22Rv1 (cell line): ENCODE measurements around the gene CALHM2.

ENCODE experiments used
- H3K27ac ChIP-seq: fragments of 450-650 bp; 2 replicates; pipeline ENCODE4 v1.5.1; 2017
- ZFX ChIP-seq: fragments of 450-650 bp; IDR thresholded peaks from 2 replicates; pipeline ENCODE4 v1.6.1; 2017; ENCODE audit warnings: antibody characterized with exemption, borderline replicate concordance
- TF ChIP-seq, protein P1 (sequence below): fragments of 450-650 bp; IDR thresholded peaks from 2 replicates; pipeline ENCODE4 v1.5.1; 2017; ENCODE audit warnings: mild to moderate bottlenecking

Gene CALHM2

DNA sequence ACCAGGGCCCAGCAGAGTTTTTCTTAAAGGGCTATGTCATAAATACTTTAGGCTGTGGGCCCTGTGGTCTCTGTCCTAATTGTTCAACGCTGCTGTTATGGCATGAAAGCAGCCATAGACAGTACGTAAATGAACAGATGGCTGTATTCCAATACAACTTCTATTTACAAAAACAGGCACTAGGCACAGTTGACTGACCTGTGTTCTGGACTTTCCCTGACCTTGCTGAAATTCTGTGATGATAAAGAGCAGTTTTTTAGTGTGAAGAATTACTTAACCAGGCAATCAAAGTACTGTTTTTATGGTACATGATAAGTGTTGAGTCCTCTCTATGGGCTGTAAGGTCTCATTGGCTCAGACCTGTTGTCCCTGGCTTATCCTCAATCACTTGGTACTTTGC is 38.6 kb downstream of the CALHM2 start:
- TF ChIP-seq ZFX, result no peak
- TF ChIP-seq, protein P1, sequence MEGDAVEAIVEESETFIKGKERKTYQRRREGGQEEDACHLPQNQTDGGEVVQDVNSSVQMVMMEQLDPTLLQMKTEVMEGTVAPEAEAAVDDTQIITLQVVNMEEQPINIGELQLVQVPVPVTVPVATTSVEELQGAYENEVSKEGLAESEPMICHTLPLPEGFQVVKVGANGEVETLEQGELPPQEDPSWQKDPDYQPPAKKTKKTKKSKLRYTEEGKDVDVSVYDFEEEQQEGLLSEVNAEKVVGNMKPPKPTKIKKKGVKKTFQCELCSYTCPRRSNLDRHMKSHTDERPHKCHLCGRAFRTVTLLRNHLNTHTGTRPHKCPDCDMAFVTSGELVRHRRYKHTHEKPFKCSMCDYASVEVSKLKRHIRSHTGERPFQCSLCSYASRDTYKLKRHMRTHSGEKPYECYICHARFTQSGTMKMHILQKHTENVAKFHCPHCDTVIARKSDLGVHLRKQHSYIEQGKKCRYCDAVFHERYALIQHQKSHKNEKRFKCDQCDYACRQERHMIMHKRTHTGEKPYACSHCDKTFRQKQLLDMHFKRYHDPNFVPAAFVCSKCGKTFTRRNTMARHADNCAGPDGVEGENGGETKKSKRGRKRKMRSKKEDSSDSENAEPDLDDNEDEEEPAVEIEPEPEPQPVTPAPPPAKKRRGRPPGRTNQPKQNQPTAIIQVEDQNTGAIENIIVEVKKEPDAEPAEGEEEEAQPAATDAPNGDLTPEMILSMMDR, result no peak
- H3K27ac ChIP-seq, result no peak overlapping the region

DNA sequence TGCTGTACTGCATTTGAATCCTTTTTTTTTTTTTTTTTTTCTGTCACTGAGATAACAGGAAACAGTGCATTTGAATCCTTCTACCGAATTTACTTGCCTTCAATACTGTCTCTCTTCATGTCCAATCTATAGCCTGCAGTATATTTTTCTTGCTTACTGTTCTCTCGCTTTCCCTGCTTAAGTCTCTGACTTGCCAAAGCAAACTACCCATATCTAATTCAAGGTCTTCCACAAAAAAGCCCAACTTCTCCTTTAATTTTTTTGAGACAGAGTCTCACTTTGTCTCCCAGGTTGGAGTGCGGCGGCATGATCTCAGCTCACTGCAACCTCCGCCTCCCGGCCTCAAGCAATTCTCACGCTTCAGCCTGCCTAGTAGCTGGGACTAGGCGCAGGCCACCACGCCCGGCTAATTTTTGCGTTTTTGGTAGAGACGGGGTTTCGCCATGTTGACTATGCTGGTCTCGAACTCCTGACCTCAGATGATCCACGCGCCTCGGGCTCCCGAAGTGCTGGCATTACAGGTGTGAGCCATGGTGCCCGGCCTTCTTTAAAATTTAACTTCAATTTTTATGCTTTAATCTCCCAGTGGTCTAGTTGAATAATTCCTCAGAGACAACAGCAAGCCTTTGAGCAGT is 54.9 kb downstream of the CALHM2 start:
- peak overlapping the region; percentile 73 for H3K27ac ChIP-seq
- no peak for TF ChIP-seq ZFX
- TF ChIP-seq, protein P1, result no peak

DNA sequence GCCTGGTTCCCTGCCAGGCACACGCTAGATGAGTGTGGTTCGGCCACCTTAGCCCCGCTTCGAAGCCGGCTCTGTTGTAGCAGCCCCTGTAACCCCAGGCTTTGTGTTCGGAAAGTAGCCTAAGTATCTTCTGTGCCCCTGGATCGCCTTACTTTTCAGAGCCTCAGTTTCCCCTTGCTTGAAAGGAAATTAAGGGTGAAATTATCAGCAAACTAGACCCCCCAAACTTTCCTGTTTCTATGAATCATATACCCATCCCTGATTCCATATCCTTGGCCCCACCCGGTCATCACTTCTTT is 55.4 kb downstream of the CALHM2 start:
- H3K27ac ChIP-seq, result peak overlapping the region; percentile 73
- no peak for TF ChIP-seq ZFX
- TF ChIP-seq, protein P1, result no peak
